GM03348 (cell line): ENCODE data around the gene C15orf39.
"Not testable (repeated sequence)": the region's sequence is repeated elsewhere in the genome, so short reads cannot be mapped to it uniquely, and the experiment has no call there.

Experiments
- DNase-seq: peaks from one replicate; pipeline ENCODE4 v3.0.0; 2012; ENCODE audit warnings: low spot score

The C15orf39 gene

DNA sequence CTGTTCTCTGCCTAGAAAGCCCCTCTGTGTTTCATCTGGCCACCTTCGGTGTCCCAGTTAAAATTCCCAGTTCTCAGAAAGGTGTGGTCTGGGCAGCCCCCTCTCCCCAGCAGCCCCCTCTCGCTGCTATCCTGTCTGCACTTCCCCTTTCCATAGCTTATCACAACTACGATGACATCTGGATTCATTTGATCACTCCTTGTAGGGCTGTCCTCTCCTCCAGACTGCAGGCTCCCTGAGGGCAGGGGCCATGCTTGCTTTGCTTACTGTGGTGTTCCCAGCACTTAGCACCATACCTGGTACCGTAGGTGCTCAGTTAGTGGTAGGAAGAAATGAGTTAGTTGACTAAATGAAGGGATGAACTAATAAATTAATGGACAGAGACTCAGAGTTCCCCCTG lies 30.2 kb downstream of the C15orf39 start:
- DNase-seq: no peak

DNA sequence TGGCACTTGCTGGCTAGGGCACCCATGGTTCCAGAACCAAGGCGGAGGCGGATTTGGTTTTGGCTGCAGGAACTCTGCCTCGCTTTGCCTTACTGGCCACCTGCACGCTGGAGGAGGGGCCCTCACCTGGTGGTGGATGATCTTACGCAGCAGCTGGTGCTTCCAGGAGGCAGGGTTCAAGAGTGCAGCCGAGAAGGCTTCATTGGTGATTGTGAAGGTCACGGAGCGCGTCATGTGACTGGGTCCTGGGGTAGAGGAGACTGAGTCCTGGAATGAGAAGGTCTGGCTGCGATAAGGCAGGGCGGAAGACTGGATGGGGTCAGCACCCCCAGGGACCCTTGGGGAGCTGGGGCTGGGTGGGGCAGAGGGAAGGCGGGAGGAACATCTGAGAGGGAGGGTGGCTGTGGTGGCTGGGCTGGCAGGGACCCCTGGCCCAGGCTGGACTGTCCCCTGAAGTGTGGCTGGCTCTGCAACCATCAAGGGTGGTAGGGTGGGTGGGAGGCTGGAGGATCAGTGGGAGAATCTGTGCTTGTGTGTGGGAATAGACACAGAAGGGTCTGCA lies 30.7 kb downstream of the C15orf39 start:
- DNase-seq: no peak

DNA sequence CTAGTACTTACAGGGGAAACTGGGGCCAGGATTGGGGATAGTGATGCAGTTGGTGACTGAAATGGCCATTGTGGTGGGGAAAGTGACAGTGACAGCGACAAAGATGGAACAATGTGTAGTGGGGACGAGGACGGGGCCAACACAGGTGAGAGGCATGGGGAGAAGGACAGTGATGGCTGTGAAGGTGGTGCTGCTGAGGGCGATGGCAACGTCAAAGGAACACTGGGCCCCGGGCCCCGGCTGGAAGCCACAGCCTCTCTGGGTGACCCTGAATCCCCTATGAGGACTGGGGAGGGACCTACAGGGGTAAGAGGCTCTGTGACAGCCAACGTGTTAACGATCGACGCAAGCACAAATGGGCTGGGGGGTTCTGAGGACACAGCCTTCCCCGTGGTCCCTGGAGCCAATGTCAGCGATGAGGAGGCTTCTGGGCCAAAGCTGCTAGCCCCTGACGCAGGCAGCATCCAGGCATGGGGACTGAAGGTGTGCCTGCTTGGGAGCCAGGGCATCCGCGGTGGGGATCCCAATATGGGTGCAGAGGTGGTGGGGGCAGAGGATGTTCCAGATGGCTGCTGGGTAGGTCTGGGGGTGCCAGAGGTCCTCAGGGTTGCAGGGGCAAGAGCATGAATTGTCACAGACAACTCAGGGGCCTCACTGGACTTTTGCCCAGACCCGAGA lies 31.3 kb downstream of the C15orf39 start:
- peak; percentile 5 for DNase-seq

DNA sequence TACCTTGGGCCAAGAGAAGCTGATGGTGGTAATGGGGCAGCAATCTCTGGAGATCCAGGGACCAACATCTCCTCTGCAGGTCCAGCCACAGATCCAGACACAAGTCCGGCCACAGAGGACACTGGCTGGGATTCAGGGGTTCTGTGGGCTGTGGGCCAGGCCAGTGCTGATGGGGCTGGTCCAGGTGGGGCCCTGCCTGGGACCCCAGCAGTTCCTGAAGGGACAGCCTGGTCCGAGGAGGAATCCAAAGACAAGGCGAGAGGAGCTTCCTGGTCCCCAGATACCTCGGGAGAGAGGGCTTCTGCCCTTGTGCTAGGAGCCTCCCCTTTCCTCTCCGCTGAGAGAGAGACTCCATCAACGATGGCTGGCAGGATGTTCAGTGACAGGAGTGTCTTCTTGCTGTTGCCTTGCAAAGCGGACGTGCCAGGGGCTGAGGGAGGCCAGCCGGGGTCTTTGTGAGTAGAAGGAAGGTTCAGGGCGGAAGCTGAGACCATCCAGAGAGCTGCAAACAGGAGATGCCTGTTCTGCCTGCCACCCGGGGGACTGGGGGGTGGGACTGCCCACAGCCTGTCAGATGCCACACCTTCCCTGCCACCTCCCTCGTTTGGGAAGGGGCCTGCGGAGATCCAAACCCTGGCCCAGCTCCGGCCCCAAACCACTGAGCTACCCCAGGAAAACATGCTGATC lies 32.0 kb downstream of the C15orf39 start:
- peak; percentile 4 for DNase-seq

DNA sequence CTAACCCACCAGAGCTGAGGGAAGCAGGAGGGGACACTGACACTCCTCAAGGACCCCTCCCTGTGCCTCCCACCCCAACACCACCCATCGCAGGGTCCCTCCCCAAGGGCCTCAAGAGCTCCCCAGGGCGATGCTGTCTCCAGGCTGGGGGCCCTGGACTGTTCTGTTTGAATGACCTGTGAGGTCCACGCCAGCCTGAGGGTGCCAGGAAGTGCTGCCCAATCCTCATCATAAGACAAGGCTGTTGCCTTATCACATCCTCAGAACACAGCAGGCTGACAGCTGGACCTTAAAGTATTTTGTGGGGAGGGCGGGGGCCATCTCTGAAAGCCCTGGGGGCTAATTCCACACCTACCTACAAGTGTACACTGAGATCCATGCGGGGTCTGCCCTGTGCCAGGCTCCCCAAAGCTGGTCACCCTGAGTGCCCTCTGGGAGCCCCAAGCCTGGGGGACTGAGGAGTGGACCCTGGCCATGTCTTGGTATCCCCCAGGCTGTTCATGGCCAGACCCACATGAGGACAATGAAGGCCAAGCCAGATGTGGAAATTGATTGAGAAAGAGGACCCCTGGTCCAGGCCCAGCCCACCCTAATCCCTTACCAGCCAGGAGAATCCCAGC lies 32.6 kb downstream of the C15orf39 start:
- peak; percentile 4 for DNase-seq

DNA sequence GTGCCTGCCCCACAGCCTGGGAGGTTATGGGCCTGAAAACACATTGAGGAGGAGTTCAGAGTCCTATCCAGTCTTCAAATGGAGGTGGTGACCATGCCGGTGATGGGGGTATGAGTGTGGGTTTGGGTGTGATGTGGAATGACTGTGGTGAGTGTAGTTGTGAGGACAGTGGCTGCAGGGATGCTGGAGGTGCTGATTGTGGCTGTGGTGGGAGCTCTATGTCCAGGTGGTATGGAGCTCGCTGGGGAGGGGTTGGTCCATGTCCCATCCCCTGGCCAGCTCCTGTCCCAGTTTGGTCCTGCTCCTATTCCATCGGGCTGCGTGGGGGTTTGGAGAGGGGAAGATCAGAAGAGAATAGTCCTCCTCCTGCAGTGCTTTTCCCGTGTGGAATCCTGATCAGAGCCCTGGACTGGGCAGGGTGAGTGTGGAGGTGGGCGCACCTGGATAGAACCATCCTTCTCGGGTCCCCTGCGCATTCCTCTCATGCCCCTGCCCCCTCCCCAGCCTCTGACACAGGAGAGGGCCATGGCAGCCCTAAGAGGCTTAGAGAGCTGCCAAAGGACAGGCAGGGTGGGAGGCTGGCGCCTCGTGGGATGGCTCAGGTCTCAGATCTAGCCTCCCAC lies 33.5 kb downstream of the C15orf39 start:
- no peak for DNase-seq

DNA sequence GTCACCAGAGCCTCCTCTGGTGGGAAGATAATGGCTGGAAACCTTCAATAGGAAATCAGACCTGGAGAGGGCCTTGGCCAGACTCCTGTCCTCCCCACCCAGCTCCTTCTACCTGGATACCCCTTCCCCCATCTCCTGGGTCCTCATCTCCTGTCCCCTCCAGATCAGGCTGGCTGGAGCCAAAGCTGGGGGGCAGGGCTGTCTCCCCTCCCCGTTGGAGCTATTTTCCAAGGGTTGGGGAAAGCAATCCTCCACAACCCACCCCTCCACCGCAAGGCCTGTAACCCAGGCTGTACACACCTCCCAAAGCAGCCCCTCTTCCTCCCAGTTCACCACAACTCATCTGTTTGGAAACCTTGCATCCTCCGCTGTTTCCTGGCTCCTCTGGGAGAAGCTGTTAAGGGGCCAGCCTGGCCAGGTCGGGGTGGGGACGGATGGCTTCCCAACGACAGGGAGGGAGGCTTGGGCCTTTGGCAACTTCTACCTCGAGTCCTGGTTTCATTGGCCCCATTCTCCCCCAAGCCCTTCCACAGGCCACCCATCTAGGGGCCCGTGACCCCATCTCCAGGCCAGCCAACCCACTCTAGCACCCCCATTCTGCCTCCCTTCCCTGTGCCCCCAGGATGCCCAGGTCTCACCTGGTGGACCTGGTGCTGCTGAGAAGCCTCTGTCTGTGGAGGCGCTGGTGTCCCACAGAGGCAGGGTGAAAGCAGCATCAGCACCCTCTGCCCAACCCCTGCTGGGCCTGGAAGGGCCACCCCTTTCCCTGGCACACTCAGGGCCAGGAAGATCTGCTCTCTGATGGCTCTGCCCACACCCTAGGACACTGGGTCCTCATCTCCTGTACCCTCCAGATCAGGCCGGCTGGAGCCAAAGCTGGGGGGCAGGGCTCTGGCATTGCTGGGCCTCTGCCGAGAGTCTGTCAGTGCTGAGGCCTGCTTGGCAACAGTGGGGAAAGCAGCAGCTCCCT lies 34.4 kb downstream of the C15orf39 start:
- peak; percentile 2 for DNase-seq

DNA sequence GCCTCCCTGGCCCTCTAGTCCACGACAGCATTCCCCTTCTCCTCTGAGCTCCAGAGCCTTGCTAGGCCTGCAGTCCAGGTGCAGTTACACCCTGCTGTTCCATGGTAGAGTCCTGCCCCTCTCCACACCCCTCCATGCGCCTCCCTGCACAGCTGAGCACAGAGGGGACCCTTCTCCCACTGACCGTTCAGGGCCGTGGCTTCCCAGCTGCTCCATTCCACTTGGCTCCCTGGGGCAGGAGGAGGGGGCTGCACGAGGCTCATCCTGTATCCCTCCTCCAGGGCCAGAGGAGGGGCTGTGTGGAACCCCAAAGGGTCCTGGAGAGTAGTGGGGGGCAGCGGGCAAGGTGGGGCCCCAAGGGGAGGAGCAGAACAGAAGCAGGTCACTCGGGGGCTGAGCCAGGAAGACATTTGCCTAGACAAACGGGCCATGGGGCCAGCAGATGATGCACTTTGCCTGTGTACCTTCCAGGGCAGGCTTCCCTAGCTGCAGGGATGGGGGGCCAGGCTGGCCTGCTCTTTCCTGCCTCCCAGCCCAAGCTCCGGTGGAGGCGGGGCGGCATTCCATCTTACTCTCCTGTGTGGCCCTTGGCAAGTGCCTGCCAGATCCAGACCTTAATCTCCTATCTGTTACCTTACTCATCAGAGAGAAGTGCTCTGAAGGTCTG lies 35.8 kb downstream of the C15orf39 start:
- peak; percentile 3 for DNase-seq

DNA sequence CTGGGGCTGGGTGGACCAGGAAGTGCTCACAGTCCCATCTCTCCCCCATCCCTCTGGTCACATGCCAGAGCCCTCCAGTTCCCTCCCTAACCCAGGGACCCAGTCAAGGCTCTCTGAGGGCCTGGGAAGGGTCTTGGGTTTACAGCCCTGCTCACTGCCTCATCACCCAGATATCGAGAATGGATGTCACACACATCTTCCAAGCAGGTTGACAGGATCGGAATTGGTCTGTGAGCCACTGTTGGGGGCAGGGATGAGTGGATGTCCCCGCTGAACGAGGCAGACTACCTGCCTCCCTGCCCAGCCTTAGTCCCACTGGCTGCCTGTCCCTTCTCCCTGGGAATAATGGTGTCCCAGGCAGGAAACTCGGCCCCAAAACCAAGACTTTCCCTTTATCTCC lies 36.5 kb downstream of the C15orf39 start:
- DNase-seq: peak; percentile 4

DNA sequence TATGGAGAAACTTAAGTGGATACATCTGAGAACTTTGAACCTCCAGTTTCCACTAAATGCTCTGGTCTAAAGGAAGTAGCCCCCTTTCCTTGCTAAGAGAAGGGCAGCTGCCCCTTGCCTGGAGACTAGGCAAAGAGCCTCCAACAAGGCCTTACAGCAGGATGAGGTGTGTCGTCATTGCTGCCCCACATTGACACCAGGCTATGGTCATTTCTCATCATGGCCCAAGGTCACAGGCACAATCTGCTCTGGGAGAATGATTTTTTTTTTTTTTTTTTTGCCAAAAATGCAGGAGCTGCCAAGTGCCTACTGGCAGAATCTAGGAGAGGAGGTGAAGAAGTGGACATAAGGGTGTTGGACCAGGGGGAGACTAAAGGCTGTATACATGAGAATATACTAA lies 44.1 kb downstream of the C15orf39 start:
- DNase-seq: not testable (repeated sequence)

DNA sequence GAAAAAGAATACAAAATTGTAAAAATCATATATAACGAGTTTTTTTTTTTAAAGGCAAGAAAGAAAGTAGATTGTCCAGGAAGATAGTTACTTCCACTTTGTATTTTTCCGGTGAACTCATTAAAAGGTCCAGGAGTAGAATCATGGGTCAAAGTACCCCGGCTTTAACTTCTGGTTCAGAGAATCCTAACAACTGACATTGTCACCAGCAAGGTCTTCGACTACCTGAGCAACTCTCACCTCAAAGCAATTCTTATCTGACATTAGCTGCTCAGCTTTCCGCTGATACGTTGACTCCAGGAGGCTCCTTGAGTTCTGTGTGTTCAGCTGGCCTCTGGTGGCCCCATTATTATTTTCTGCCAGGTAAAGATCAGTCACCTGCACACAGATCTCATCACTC lies 47.3 kb downstream of the C15orf39 start:
- DNase-seq: not testable (repeated sequence)

DNA sequence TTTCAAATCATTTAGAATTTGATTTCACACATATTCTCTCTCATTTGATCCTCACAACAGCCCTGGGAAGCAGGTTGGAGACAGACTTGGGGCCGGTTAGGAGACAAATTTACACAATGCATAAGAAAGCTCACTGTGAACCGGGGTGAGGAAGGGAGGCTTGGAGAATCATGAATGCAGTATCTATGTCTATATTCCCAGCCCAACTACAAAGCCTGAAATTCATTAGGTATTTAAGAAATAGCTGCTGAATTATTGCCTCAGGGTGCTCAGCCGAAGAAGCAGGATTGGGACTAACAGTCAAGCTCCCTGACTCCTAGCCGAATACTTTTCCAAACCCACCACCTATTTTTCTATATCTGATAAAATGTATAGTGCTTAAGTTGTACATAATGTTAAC lies 48.0 kb downstream of the C15orf39 start:
- no peak for DNase-seq

DNA sequence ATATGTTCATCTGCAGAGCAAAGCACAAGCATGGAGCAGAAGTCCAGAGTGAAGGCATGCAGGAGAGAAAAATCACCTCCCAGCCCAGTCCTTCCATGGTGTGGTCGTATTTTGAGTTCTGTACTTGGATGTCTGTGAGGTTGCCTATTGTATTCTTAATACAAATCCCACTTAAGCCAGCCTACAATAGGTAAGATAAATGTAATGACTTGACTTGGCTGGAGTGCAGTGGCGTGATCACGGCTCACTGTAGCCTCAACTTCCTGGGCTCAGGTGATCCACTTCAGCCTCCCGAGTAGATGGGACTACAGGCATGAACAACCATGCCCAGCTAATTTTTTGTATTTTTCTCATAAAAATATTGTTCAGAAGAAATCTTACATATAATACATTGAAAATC lies 49.7 kb downstream of the C15orf39 start:
- not testable (repeated sequence) for DNase-seq

DNA sequence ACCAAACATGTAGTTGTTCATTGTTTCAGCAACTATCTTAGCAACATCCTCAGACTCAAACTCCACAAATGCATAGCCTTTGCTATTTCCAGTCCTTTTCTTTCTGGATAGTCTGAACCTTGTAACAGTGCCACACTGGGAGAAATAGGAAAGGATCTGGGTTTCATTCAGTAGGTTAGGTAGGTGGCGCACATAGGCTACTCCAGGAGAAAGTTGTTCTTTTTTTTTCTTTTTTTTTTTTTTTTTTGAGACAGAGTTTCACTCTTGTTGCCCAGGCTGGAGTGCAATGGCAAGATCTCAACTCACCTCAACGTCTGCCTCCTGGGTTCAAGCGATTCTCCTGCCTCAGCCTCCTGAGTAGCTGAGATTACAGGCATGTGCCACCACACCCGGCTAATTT lies 50.6 kb downstream of the C15orf39 start:
- not testable (repeated sequence) for DNase-seq

DNA sequence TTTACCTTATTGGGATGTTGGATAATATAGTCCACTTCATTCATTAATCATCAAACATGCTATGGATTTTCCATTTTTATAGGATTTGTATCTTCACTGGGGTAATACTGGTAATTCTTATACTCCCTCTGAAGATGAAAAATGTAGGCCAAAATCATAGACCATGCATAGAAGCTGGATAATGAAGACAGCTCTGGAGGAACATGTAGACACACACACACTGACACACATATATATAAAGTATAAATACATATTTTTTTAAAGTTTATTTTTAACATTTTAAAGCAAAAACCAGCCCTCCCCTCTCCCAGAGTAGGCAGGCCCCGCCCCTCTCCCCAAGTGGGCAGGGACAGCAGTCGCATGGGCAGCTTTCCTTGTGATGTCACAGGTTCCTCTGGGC lies 56.4 kb downstream of the C15orf39 start, which contains the start of gene GOLGA6C:
GOLGA6C (plus strand) TSS at position 301 of the 400 bp plus-strand sequence. CDS start 265 bp downstream, outside the sequence.
- not testable (repeated sequence) for DNase-seq

DNA sequence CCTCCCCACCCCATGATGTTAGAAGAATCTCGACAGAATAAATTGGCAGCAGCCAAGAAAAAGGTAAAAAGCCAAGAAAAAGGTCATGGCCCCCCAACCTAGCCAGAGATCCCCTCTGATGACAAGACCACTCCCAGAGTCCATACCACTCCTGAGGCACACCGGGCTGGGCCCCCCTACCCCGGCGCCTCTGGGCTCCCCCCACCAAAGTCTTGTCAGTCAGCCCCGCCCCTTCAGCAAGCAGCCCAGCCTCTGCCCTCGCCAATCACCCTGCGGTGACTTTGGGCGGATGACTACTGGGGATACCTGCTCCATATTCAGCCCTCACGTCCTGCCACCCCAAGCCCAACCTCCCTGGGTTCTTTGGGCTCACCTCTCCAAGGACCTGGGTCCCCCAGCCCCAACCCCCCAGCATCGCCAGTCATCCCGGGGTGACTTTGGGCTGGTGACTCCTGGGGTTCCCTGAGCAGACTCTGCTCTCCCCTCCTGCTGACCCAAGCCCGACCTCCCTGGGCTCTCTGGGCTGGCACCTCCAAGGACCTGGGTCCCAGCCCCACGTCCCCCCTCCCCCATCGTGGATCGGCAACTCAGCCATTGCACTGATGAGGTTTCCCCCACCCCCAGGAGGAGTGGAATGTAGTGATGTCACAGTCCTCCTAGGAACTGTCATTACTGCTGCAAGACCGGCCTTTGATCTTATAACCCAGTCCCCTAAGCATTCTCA lies 57.1 kb downstream of the C15orf39 start:
- not testable (repeated sequence) for DNase-seq

DNA sequence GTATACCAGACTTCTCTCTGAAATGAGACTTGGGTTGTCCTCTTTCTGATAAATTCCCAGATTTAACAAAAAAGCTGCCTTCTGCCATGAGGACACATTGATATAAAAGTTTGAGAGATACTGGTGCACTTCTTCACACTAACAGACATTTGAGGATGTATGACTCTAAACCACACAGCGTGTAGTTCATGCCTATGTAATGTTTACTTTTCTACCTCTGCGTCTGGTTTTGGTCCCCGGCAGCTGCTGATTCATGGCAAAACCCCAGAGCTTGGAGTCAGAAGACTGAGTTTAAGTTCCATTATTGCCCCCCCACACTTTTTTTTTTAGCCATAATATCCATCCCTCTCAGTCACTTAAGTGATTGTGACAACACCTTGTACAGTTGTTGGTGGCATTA lies 58.2 kb downstream of the C15orf39 start:
- not testable (repeated sequence) for DNase-seq
